Measurements from ENCODE around the gene INTS11. TPM values are rescaled to one million over a fixed set of nuclear protein-coding genes. Genes with fewer than 3 reads are reported as not detected.

INTS11 gene
- total and polyA plus RNA-seq, 8 donors: 59.5 to 520 (median 143) TPM

DNA sequence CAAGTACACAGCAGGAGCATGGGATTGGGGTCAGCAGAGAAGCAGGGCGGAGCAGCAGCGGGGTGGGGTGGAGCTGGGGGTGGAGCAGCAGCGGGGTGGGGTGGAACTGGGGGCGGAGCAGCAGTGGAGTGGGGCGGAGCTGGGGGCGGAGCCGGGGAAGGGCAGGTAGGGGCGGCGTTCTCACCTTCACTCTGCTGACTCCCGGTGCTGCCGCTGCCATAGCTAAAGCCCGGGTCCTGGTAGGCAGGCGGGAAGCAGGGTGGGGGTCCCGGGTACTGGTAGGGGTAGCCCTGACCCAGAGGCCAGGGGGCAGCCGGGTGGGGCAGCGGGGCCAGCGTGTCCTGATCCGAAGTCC lies 13.3 kb upstream of the INTS11 start:
- peak; percentile 72 to 76 for DNase-seq
- no peaks in the 10 kb centered on the region for H3K27me3 ChIP-seq
- H3K9me3 ChIP-seq: no peaks in the 10 kb centered on the region
- peaks cover 32 to 77% (median 74%) of the 10 kb centered on the region in 4 donors for H3K36me3 ChIP-seq
- WGBS, 5 donors: 43 to 71% (median 63%) methylated on average over 13 to 18 of the region's 18 CpGs
- H3K27ac ChIP-seq: peak overlapping the region in 1 of 5 donors; percentile 33
- H3K4me1 ChIP-seq: peaks cover 6 to 26% (median 19%) of the 10 kb centered on the region in 4 donors
- intact Hi-C loops (cut with DNase I; ENCODE audit: low total_unique reads): no loop called here
- no peak overlapping the region for H3K4me3 ChIP-seq
- no peak for TF ChIP-seq POLR2AphosphoS5 (IDR thresholded peaks at IDR 0.05)
- TF ChIP-seq CTCF (IDR thresholded peaks at IDR 0.05): no peak
- TF ChIP-seq EP300 (IDR thresholded peaks at IDR 0.05): no peak
- TF ChIP-seq POLR2A (IDR thresholded peaks at IDR 0.05): no peak

GRCh38 chr1:1336931-1337792 lies 12.7 kb upstream of the INTS11 start:
- DNase-seq: no peak
- H3K4me1 ChIP-seq: peaks cover 6 to 28% (median 23%) of the 10 kb centered on the region in 4 donors
- 88 to 96% (median 93%) methylated on average over 16 to 32 of the region's 32 CpGs for WGBS, 5 donors
- peak overlapping the region in 1 of 5 donors; percentile 33 for H3K27ac ChIP-seq
- H3K9me3 ChIP-seq: no peaks in the 10 kb centered on the region
- intact Hi-C loops (cut with DNase I; ENCODE audit: low total_unique reads): no loop called here
- H3K27me3 ChIP-seq: no peaks in the 10 kb centered on the region
- peaks cover 32 to 75% (median 71%) of the 10 kb centered on the region in 4 donors for H3K36me3 ChIP-seq
- TF ChIP-seq CTCF (IDR thresholded peaks at IDR 0.05): no peak
- TF ChIP-seq EP300 (IDR thresholded peaks at IDR 0.05): no peak
- no peak for TF ChIP-seq POLR2A (IDR thresholded peaks at IDR 0.05)
- TF ChIP-seq POLR2AphosphoS5 (IDR thresholded peaks at IDR 0.05): no peak
- no peak overlapping the region for H3K4me3 ChIP-seq

GRCh38 chr1:1336446-1336845 lies 12.0 kb upstream of the INTS11 start:
- no peak for DNase-seq
- Histone ChIP-seq H3K27me3 (no peaks in the 10 kb centered on the region), H3K4me3 (no peak overlapping the region), H3K36me3 (peaks cover 27 to 68% (median 64%) of the 10 kb centered on the region in 4 donors), H3K27ac (no peak overlapping the region), H3K4me1 (peaks cover 6 to 34% (median 30%) of the 10 kb centered on the region in 4 donors), H3K9me3 (no peaks in the 10 kb centered on the region)
- intact Hi-C loops (cut with DNase I; ENCODE audit: low total_unique reads): no loop called here
- no peak for TF ChIP-seq EP300 (IDR thresholded peaks at IDR 0.05)
- TF ChIP-seq POLR2AphosphoS5 (IDR thresholded peaks at IDR 0.05): no peak
- no peak for TF ChIP-seq POLR2A (IDR thresholded peaks at IDR 0.05)
- TF ChIP-seq CTCF (IDR thresholded peaks at IDR 0.05): no peak
- WGBS, 5 donors: 89 to 92% (median 90%) methylated on average over 20 to 26 of the region's 26 CpGs

DNA sequence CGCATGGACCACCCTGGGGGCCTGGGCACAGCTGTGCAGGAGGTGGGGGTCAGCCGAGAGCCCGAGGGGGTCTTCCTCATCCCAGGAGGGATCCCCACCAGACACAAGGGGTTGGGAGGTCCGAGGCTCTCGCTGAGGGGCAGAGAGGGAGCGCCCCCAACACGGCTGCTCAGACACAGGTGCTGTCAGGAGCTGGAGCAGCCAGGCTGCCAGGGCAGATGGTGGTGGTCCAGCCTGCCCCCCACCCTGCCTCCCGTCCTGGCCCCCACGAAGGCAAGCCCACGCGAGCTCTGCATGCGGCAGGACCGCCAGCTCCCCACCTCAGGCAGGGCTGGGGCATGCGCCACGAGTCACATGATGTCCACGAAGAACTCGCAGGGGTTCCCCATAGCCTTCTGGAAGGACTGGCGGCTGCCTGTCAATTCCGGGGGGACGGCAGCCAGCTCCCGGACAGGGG lies 11.4 kb upstream of the INTS11 start:
- no peak overlapping the region for H3K27ac ChIP-seq
- 80 to 96% (median 88%) methylated on average over 2 to 21 of the region's 21 CpGs for WGBS, 5 donors
- H3K4me1 ChIP-seq: peaks cover 7 to 41% (median 37%) of the 10 kb centered on the region in 4 donors
- H3K4me3 ChIP-seq: no peak overlapping the region
- peaks cover 22 to 62% (median 57%) of the 10 kb centered on the region in 4 donors for H3K36me3 ChIP-seq
- no peaks in the 10 kb centered on the region for H3K9me3 ChIP-seq
- H3K27me3 ChIP-seq: no peaks in the 10 kb centered on the region
- no peak for DNase-seq
- intact Hi-C loops (cut with DNase I; ENCODE audit: low total_unique reads): no loop called here
- TF ChIP-seq EP300 (IDR thresholded peaks at IDR 0.05) (no peak), POLR2AphosphoS5 (IDR thresholded peaks at IDR 0.05) (no peak), POLR2A (IDR thresholded peaks at IDR 0.05) (no peak), CTCF (IDR thresholded peaks at IDR 0.05) (no peak)

Data from stomach (tissue), 9 donors.